ENCODE data around the gene MORN2. TPM values are rescaled to one million over a fixed set of nuclear protein-coding genes. Genes with fewer than 3 reads are reported as not detected.

Gene MORN2
- total and polyA plus RNA-seq, 2 of the 4 experiments (the other 2 are of a cell fraction): 13.1 to 16.5 TPM

- ChIA-PET POLR2A (ENCODE audit: unreplicated experiment) (no interaction called here), CTCF (interaction anchor here (0.7 kb wide), 1 partner anchor 16 kb away, joined by 3 read pairs; no protein-coding TSS in a partner anchor)
- ATAC-seq (ENCODE audit: low read depth) (no peak; the same call in 1 of the 2 replicates), DNase-seq (peak; percentile 28)
- Histone ChIP-seq H3K23ac (ENCODE audit: low read depth, low read length) (no peak overlapping the region), H2BK15ac (ENCODE audit: low read depth, low read length) (no peak overlapping the region), H4K91ac (ENCODE audit: insufficient read depth, low read depth, low read length) (no peak overlapping the region), H3K56ac (ENCODE audit: extremely low read depth, insufficient read depth, low read length) (no peak overlapping the region), H2AK5ac (ENCODE audit: low read depth, low read length) (no peak overlapping the region), H3K4me2 (ENCODE audit: low read depth, low read length) (no peak overlapping the region), H2AK9ac (replicated peaks; ENCODE audit: low read depth, low read length, poor library complexity) (no peak overlapping the region), H4K20me1 (ENCODE audit: insufficient read depth, low read length) (no peaks in the 10 kb centered on the region), H3K36me3 (ENCODE audit: control insufficient read depth, insufficient read depth, low read length) (peaks cover 10% of the 10 kb centered on the region), H3K4me3 (ENCODE audit: insufficient read depth, low read depth, low read length) (no peak overlapping the region), H3K9me3 (ENCODE audit: control insufficient read depth, insufficient read depth, low read length) (no peaks in the 10 kb centered on the region), H2BK120ac (ENCODE audit: low read depth, low read length) (no peak overlapping the region), H3K27ac (ENCODE audit: insufficient read depth, low read length) (no peak overlapping the region), H2BK20ac (ENCODE audit: low read depth, low read length) (no peak overlapping the region), H3K27me3 (ENCODE audit: control insufficient read depth, insufficient read depth, low read length) (no peaks in the 10 kb centered on the region), H4K5ac (ENCODE audit: low read depth, low read length) (no peak overlapping the region), H3K4me1 (ENCODE audit: control insufficient read depth, insufficient read depth, low read length) (no peaks in the 10 kb centered on the region), H3K18ac (ENCODE audit: low read depth, low read length) (no peak overlapping the region), H3K9ac (ENCODE audit: low read depth, low read length) (no peak overlapping the region), H3K14ac (replicated peaks; ENCODE audit: low read depth, low read length) (no peak overlapping the region), H4K8ac (ENCODE audit: low read depth in 2 of 2, low read length in 2 of 2) (no peak overlapping the region), H3K4ac (ENCODE audit: low read depth, low read length) (no peak overlapping the region), H3K9me1 (ENCODE audit: insufficient read depth, low read length) (no peaks in the 10 kb centered on the region), H2BK5ac (ENCODE audit: low read depth, low read length, poor library complexity, severe bottlenecking) (no peak overlapping the region), H3K79me1 (ENCODE audit: low read depth in 1 of 2, low read length in 2 of 2) (no peaks in the 10 kb centered on the region), H2AFZ (replicated peaks; ENCODE audit: low read length, poor library complexity) (no peak overlapping the region)
- intact Hi-C loops (cut with micrococcal nuclease) (loop anchor here (1.0 to 10.0 kb wide), 2 partner anchors 84 to 300 kb away; partner anchors contain the start of gene SRSF7), dilution Hi-C loops (cut with HindIII; ENCODE audit: low sequenced_read_pairs, unreplicated experiment) (no loop called here), in situ Hi-C loops (cut with MboI; ENCODE audit: low sequenced_read_pairs) (no loop called here)
- TF ChIP-seq SMC3 (IDR thresholded peaks at IDR 0.05; ENCODE audit: low read depth, low read length): peak; percentile 33
- TF ChIP-seq MXI1 (IDR thresholded peaks at IDR 0.05; ENCODE audit: borderline replicate concordance, low read depth, low read length): no peak
- no peak for TF ChIP-seq USF2 (IDR thresholded peaks at IDR 0.05; ENCODE audit: low read depth, low read length)
- peak; percentile 50 for TF ChIP-seq CTCF (conservative IDR thresholded peaks at IDR 0.05; ENCODE audit: low read depth, low read length)
- no peak for TF ChIP-seq POLR2A (IDR thresholded peaks at IDR 0.05; ENCODE audit: low read depth, low read length)
- TF ChIP-seq RAD21 (IDR thresholded peaks at IDR 0.05; ENCODE audit: low read length): peak; percentile 40
- no peak for TF ChIP-seq MAZ (IDR thresholded peaks at IDR 0.05; ENCODE audit: borderline replicate concordance, low read depth, low read length)
- TF ChIP-seq CEBPB (IDR thresholded peaks at IDR 0.05; ENCODE audit: low read depth, low read length): no peak
- WGBS, 2 experiments (ENCODE audit: extremely low coverage in 2 of 2, insufficient read length in 1 of 2): 0% methylated on average over 1 of the region's 1 CpG; no CpG with 5 or more reads in 1 of the 2 experiments
- BruUV-seq (replicated peaks): no TSS peak
Measured at GRCh38 chr2:38835015-38835601, 40.7 kb upstream of the MORN2 start.

Data from IMR-90 (cell line).